Adrenal gland (tissue), 5 donors: ENCODE data around the gene CENPS.

Source experiments
- CTCF ChIP-seq, 6 experiments: fragments of 450-650 bp in 4 of 6; fragments of 200-600 bp in 2 of 6; sonication (generic) in 1 of 6; IDR thresholded peaks; 1 replicate in 5 of 6; 2 replicates in 1 of 6; pipeline versions ENCODE4 v1.5.1 to v1.8.0; 2016 to 2021; ENCODE audit warnings: antibody characterized with exemption in 6 of 6, mild to moderate bottlenecking in 2 of 6, moderate library complexity in 1 of 6
- POLR2A ChIP-seq, 2 donors: fragments of 450-650 bp; IDR thresholded peaks; one replicate each; pipeline ENCODE4 v1.6.1; 2017; ENCODE audit warnings: antibody characterized with exemption in 2 of 2, mild to moderate bottlenecking in 2 of 2, moderate library complexity in 1 of 2
- donor health status: DM: no; HTN: no; CAD: no.

DNA sequence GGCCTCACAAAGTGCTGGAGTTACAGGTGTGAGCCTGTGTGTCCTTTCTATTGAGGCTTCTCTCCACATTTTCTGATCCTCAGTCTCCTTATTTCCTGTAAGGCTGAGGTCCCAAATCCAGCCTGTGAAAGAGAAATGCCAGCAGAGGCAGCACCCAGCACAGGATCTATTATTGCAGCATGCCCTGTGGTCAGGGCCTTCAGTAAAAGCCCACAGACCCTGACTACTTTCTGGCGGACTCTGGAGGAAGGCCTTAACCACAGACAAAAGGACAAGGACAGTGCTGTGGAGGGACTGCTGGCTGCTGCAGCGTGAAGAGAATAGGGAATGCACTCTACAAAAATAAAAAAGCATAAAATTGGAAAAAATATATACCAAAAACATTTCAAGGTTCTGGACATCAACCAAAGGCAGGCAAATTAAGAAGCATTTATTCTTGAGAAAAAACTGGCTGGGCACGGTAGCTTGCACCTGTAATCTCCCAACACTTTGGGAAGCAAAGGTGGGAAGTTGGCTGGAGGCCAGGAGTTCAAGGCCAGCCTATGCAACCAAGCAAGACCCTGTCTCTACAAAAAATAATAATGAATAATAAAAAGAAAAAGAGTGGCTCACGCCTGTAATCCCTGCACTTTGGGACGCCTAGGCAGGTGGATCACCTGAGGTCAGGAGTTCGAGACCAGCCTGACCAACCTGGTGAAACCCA lies 40.8 kb upstream of the CENPS start:
- TF ChIP-seq CTCF (IDR thresholded peaks at IDR 0.05) (no peak), POLR2A (IDR thresholded peaks at IDR 0.05) (no peak)
